ENCODE measurements around the gene CLSTN2.

Gene CLSTN2

GRCh38 chr3:140153736-140154135 is 218.8 kb downstream of the CLSTN2 start:
- no peak for DNase-seq

DNA sequence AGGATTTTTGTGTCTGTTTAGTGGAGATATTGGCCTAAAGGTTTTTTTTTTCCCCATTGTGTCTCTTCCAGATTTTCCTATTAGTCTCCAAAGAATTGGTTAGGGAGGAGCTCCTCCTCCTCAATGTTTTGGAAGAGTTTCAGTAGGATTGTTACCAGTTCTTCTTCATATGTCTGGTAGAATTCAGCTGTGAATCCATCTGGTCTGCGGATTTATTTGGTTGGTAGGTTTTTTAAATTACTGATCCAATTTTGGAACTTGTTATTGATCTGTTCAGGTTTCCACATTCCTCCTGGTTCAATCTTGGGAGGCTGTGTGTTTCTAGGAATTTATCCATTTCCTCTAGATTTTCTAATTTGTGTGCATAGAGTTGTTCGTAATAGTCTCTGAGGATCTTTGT is 222.2 kb downstream of the CLSTN2 start:
- no peak for DNase-seq

DNA sequence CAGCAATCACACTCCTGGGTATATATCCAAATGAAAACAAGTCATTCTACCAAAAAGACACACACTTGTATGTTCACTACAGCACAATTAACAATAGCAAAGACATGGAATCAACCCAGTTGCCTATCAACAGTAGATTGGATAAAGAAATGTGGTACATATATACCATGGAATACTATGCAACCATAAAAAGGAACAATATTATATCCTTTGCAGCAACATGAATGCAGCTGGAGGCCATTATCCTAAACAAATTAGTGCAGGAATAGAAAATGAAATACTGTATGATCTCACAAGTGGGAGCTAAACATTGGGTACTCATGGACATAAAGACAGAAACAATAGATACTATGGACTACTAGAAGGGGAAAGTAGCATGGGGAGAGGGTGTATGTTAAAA is 224.7 kb downstream of the CLSTN2 start:
- DNase-seq, result no peak

- no peak for DNase-seq
These were observed 225.6 kb downstream of the CLSTN2 start for GRCh38 chr3:140160553-140160952.

DNA sequence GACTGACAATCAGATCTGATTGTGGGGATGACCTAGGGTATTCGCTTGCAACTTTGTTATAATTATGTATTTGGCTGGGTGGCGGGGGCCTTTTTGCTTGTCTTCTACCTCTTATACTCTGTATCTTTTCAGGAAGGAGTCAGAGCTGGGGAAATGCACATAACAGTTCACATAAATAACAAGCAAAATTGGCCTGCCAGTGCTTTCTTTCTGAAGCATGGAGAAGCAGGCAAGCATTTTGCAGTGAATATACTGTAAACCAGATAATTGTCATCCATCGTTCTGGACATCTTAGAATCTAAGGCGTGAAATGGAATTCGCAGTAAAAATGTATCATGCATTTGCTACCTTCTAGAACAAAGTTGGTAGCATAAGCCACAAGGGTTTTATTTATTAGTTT is 227.6 kb downstream of the CLSTN2 start:
- DNase-seq, result no peak

GRCh38 chr3:140163159-140163763 is 228.3 kb downstream of the CLSTN2 start:
- DNase-seq, result no peak

DNA sequence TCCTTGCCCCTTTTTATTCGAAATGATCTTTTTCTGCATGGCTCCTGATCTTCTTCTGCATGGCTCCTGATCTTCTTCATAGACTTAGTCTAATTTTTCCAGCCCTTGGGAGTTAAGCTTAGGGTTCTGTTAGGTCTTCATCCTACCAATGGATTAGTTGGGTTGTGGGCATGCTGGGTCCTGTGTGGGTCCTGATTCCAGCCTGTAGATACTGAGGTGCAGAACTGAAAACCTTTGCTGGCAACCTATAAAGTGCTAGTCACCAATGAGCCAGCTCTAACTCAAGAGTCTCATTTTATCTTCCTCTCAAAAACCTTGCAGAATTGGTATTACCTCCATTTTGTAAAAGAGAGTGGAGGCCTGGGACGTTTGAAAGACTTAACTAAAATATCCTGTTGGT is 229.2 kb downstream of the CLSTN2 start:
- no peak for DNase-seq

DNA sequence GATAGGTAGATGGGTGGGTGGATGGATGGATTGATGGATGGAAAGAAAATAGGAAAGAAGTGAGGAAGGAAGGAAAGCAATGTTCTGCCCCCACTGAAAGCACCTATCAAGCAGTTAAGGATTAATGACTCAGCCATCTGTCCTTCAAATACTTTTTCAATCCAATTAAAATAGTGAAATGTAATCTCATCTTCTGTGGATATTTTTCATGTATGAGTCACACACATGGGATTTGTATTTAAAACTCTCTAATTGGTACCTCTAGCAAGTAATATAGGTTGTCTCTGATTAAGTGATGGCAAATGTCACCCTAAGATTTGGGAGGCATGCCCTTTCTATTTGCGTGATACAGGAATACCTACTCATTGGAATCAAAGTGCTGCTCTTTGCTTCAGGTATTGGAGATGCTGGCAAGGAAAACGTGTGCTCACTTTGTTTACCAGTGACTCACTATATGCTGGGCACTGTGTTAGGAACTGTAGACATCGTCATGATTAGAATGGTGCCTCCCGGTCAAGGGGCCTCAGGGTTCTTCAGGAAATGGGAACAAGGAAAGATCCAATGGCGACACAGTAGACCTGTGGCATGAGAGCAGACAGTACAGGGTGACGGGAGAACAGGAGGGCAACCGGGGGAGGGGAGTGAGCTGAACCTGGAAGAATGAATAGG is 230.1 kb downstream of the CLSTN2 start:
- DNase-seq, result no peak

- DNase-seq, result no peak
These were observed 230.8 kb downstream of the CLSTN2 start for GRCh38 chr3:140165781-140166180.

GRCh38 chr3:140166861-140167599 is 232.0 kb downstream of the CLSTN2 start:
- no peak for DNase-seq

- no peak for DNase-seq
These were observed 232.8 kb downstream of the CLSTN2 start for GRCh38 chr3:140167600-140168281.

DNA sequence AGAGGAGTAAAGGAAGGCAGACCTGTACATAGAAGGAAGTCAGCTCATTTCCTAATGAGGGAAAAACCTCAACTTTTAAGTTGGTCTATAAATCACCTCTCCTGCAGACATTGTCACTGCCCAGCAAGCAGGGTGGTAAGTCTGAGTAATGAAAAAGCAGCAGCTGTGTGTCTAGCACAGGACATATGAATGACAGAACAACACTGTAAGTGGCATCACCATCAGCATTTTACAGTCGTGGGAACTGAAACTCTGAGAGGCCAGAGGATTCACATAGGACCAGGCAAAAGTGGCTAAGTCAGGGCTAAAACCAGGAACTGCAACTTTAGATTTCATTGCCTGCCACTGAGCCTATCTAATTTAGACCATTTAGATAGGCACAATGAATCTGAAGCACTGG is 235.6 kb downstream of the CLSTN2 start:
- DNase-seq, result no peak

DNA sequence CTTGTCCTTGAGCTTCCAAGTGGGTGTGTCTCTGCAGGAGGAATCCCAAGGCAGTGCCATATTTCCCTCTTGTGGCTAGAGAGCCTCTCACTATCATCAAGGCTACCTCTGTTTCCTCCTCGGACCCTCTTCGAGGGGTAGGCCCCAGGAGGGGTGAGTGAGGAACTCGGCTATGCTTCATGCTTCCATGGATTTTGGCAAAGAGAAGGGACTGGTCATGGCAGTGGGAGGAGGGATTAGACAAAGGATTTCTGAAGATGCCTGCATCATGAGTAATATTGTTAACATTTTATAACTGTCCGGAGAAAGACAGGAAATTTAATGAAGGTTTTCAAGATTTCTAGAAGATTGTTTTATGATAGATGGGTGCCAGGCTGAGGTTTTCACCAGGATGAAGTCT is 241.5 kb downstream of the CLSTN2 start:
- no peak for DNase-seq

- no peak for DNase-seq
These were observed 243.0 kb downstream of the CLSTN2 start for GRCh38 chr3:140177943-140178342.

GRCh38 chr3:140178482-140178881 is 243.5 kb downstream of the CLSTN2 start:
- no peak for DNase-seq

DNA sequence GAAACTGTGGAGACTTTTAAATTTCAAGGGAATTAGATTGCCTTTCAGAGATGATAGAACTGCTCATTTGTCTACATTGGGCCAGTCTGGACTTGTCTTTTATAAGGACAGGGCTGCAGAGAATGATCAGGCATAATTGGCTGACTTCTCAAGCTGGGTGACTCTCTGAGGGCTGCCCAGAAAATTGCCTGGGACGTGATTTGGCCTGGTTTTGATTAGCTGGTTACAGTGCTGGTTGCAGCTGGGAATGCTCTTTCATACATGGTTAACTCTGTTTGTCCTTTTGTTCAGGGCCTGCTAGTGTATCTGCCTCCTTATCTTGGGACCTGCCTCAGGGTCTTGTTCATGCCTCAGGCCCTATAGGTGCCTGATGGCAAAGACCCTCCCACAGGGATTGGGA is 245.6 kb downstream of the CLSTN2 start:
- DNase-seq, result no peak

DNA sequence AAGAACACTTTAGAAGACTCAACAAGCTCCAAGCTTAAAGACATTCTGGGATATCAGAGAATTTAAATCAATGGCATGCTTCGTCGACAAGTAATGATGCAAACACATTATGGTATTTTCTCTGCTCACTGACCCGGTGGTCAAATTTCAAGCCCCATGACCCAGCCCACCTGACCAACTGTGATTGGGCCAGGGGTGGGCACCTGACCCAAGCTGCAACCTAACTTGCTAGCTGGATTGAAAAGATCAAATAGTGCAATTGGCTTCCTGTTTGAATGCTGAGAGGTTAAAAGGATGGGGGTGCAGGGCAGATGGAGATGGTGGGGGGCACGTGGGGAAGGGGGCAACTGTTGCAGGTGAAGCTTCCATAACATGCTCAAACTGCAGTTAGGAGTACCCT is 250.4 kb downstream of the CLSTN2 start:
- no peak for DNase-seq

DNA sequence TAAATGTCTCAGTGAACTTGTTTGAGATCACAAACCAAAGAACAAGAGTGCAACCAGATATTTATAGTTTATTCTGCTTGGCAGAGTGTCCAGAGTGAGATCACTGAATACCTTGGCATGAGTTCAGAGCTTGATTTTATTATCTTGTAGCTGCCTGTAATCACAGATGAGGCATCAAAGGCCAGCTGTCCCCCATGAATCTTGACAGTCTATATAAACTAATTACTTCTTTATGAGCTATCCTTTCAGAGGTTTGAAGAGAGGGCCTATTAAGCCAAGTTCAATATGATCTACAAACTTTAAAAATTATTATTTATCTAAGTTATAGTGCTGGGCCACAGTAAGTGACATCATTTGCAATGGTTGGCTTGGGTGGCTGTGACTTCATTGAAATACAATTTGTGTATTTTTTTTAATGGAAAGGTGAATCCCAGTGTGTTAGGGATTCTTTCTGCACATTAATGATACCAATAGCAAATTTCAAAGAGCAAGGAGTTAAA is 251.5 kb downstream of the CLSTN2 start:
- no peak for DNase-seq

- no peak for DNase-seq
These were observed 252.0 kb downstream of the CLSTN2 start for GRCh38 chr3:140187028-140187427.

DNA sequence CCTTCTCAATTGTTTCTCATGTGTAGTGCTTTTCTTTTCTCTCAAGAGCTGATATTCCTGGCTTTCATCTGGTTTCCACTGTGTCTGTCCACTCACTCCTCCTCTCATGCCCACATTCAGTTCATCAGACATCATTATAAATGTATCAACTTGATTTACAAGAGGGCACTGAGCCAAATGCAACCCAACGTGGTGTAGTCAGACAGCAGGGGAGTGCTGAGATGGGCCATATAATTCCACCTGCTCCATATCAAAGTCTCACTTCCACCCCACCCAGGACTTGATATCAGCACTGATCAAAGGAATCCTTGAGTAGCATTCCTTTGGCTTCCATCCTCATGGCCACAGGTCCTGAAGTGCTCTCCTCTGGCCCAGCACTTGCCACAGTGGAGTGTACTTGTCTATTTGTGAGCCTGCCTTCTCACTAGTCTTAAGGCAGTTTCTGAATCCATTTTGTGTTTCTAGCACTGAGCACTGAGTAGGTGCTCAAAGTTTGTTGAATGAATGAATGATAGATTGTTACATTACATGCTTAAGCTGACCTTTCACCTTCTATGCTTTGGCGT is 252.8 kb downstream of the CLSTN2 start:
- no peak for DNase-seq

DNA sequence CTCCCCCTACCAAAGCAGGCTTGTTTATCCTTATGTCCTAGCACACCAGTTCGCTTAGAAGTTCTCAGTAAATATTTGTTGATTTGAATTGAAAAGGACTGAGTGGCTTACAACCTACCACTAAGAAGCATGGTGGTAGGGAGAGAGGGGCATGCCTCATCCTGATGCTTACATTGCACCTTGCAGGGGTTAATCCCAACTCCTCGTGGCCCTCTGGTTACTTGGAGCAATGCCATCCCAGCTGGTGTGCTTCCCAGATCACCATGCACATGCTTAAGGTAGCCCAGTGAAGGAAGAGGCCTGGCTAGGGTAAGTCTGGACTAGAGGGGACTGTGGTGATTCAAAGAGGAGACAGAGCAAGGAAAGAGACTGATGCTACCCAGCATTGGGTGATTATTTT is 253.3 kb downstream of the CLSTN2 start:
- DNase-seq, result no peak

GRCh38 chr3:140189267-140189666 is 254.3 kb downstream of the CLSTN2 start:
- no peak for DNase-seq

DNA sequence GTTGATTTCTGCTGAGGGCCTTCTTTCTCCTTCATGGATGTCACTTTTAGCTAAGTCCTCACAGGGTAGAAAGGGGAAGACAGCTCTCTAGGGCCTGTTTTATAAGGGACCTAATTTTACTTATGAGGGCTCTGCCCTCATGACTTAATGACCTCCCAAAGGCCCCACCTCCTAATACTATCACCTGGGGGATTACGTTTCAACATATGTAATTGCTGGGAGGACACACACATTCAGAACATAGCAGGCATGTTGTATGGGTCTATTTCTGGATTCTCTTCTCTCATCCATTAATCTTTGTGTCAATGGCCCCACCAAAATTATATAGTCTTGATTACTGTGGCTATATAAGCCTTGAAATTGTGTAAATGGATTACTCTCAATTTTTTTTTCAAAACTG is 255.0 kb downstream of the CLSTN2 start:
- DNase-seq, result no peak
